Esophagus (tissue), 2 donors: Measurements from ENCODE around the gene FMNL2. TPM values are rescaled to one million over a fixed set of nuclear protein-coding genes. Genes with fewer than 3 reads are reported as not detected.
A peak's percentile ranks its signal among the peaks of the same experiment; 100 is the strongest.

ENCODE experiments used
- H3K27ac ChIP-seq, 2 donors: one replicate each; pipeline ENCODE4 v1.5.1; 2013; ENCODE audit warnings: low read depth in 2 of 2, mild to moderate bottlenecking in 2 of 2, inconsistent platforms in 1 of 2, low read length in 1 of 2, moderate library complexity in 1 of 2
- H3K27me3 ChIP-seq, 2 donors: one replicate each; pipeline ENCODE4 v1.6.1; 2013; ENCODE audit warnings: low read length in 2 of 2, control low read depth in 1 of 2, mild to moderate bottlenecking in 1 of 2; ENCODE audit not compliant: insufficient read depth in 2 of 2, control insufficient read depth in 1 of 2
- H3K36me3 ChIP-seq, 2 donors: one replicate each; pipeline ENCODE4 v1.6.1; 2013; ENCODE audit warnings: low read length in 1 of 2; ENCODE audit not compliant: control insufficient read depth in 2 of 2, insufficient read depth in 2 of 2
- H3K4me1 ChIP-seq, 2 donors: one replicate each; pipeline ENCODE4 v1.6.1; 2013; ENCODE audit warnings: low read length in 1 of 2; ENCODE audit not compliant: control insufficient read depth in 2 of 2, insufficient read depth in 2 of 2
- H3K4me3 ChIP-seq, 2 donors: one replicate each; pipeline ENCODE4 v1.5.1; 2013; ENCODE audit warnings: low read length in 2 of 2, mild to moderate bottlenecking in 2 of 2, low read depth in 1 of 2, moderate library complexity in 1 of 2
- H3K9me3 ChIP-seq, 2 donors: one replicate each; pipeline ENCODE4 v1.6.1; 2013; ENCODE audit warnings: mild to moderate bottlenecking in 2 of 2, low read depth in 1 of 2, low read length in 1 of 2, moderate library complexity in 1 of 2; ENCODE audit not compliant: control insufficient read depth in 2 of 2, insufficient read depth in 1 of 2
- WGBS, 2 donors: extraction: QIAGEN DNeasy Blood & Tissue Kit; methylation state at CpG; one replicate each; pipeline ENCODE4 v1.1.7; 2013; 5-methylcytosine and 5-hydroxymethylcytosine counted together
- polyA plus RNA-seq, 2 donors: library from polyadenylated mRNA; stranded (reverse); fragments of 200-250 nt; gene quantifications; one replicate each; pipeline ENCODE4 v1.2.3, GENCODE V29; 2013
- donor health status: healthy with polysubstance abuse.
- donor health status: Bipolar disorder and iron deficiency.

FMNL2 gene
- polyA plus RNA-seq, 2 donors: 4.2 to 5.3 TPM

DNA sequence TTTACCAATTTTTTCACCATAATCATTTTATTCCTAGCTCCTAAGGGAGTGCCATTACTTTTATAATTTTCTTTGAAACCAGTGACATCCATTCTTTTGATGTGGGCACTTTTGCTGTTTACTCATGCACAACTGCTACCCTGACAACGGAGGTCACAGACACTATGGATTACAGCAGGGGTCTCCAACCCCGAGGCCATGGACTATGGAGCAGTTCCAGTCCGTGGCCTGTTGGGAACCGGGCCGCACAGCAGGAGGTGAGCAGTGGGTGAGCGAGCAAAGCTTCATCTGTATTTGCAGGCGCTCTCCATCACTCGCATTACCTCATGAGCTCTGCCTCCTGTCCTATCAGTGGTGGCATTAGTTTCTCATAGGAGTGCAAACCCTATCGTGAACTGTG is 347.7 kb downstream of the FMNL2 start:
- Histone ChIP-seq H3K4me3 (no peak overlapping the region), H3K36me3 (peaks cover 3 to 4% of the 10 kb centered on the region in 2 donors), H3K27me3 (no peaks in the 10 kb centered on the region), H3K27ac (no peak overlapping the region), H3K9me3 (no peaks in the 10 kb centered on the region), H3K4me1 (no peaks in the 10 kb centered on the region)
- WGBS, 2 donors: 94 to 95% methylated on average over 9 of the region's 9 CpGs

GRCh38 chr2:152683400-152683799 is 348.4 kb downstream of the FMNL2 start:
- no peaks in the 10 kb centered on the region for H3K9me3 ChIP-seq
- H3K27me3 ChIP-seq: no peaks in the 10 kb centered on the region
- no peak overlapping the region for H3K27ac ChIP-seq
- H3K4me3 ChIP-seq: no peak overlapping the region
- H3K4me1 ChIP-seq: no peaks in the 10 kb centered on the region
- H3K36me3 ChIP-seq: peaks cover 3 to 4% of the 10 kb centered on the region in 2 donors

DNA sequence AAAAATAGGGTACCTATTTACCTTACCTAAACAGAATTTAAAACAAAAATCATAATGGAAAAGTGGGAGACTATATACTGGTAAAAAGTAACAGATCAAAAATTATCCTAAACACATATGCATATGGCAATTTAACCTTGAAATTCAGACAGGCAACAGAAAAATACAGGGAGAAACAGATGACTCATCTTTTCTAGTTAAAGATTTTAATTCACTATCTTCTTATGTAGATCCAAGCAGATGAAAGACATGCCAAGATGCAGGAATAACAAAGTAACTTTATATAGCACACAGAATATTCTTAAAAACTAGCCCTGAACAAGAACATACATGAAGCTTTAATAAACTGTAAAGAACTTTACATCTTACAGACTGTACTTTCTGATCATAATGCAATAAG is 351.3 kb downstream of the FMNL2 start:
- peaks cover 3 to 4% of the 10 kb centered on the region in 2 donors for H3K36me3 ChIP-seq
- H3K9me3 ChIP-seq: no peaks in the 10 kb centered on the region
- H3K4me3 ChIP-seq: no peak overlapping the region
- H3K27ac ChIP-seq: no peak overlapping the region
- no peaks in the 10 kb centered on the region for H3K4me1 ChIP-seq
- H3K27me3 ChIP-seq: no peaks in the 10 kb centered on the region

DNA sequence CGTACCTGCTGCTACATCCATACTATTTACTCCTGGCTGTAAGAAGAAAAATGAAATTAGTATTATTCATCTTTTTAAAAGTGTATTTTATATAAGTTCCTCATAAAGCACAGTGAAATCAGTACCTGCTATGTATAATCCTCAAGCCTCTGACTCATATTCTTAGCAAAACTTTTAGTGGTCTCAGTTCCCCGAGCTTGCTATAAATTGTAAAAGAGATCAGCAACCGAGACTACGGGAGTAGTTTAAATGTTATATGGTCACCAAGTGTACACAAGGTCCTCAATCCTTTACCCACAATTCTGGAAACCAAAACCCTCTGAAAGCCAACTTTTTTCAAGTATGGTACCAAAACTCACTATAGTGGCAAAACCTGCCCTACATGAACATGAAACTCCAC is 358.1 kb downstream of the FMNL2 start:
- Histone ChIP-seq H3K4me3 (no peak overlapping the region), H3K27me3 (no peaks in the 10 kb centered on the region), H3K4me1 (no peaks in the 10 kb centered on the region), H3K27ac (no peak overlapping the region), H3K36me3 (peaks cover 0 to 3% of the 10 kb centered on the region in 2 donors), H3K9me3 (no peaks in the 10 kb centered on the region)
- 87 to 93% methylated on average over 4 of the region's 4 CpGs for WGBS, 2 donors

GRCh38 chr2:152694161-152694661 is 359.2 kb downstream of the FMNL2 start:
- no peaks in the 10 kb centered on the region for H3K9me3 ChIP-seq
- peaks cover 0 to 3% of the 10 kb centered on the region in 2 donors for H3K36me3 ChIP-seq
- peak overlapping the region in 1 of 2 donors; percentile 26 for H3K4me3 ChIP-seq
- H3K27ac ChIP-seq: peak overlapping the region in 1 of 2 donors; percentile 30
- WGBS, 2 donors: 45 to 47% methylated on average over 8 of the region's 8 CpGs
- H3K4me1 ChIP-seq: no peaks in the 10 kb centered on the region
- H3K27me3 ChIP-seq: no peaks in the 10 kb centered on the region

GRCh38 chr2:152695763-152696162 is 360.8 kb downstream of the FMNL2 start:
- Histone ChIP-seq H3K27me3 (no peaks in the 10 kb centered on the region), H3K4me1 (no peaks in the 10 kb centered on the region), H3K9me3 (no peaks in the 10 kb centered on the region), H3K27ac (no peak overlapping the region), H3K36me3 (peaks cover 0 to 3% of the 10 kb centered on the region in 2 donors), H3K4me3 (no peak overlapping the region)
- WGBS, 2 donors: 80 to 86% methylated on average over 3 of the region's 3 CpGs

- no peaks in the 10 kb centered on the region for H3K27me3 ChIP-seq
Observed at GRCh38 chr2:152696476-152696875, 361.5 kb downstream of the FMNL2 start.

More at GRCh38 chr2:152696476-152696875, 361.5 kb downstream of the FMNL2 start:
- no peak overlapping the region for H3K27ac ChIP-seq
- no peak overlapping the region for H3K4me3 ChIP-seq
- 100% methylated on average over 1 of the region's 1 CpG; no CpG with 5 or more reads in 1 of the 2 donors for WGBS, 2 donors
- peaks cover 0 to 3% of the 10 kb centered on the region in 2 donors for H3K9me3 ChIP-seq
- H3K36me3 ChIP-seq: peaks cover 0 to 3% of the 10 kb centered on the region in 2 donors
- no peaks in the 10 kb centered on the region for H3K4me1 ChIP-seq

Other genes starting within 250 kb of the FMNL2 start
- 1 to 10 TPM; 1.2 to 1.3 TPM for gene CACNB4, start 236.1 kb upstream of the FMNL2 start, polyA plus RNA-seq
- gene STAM2, start 159.4 kb upstream of the FMNL2 start, polyA plus RNA-seq: 1 to 10 TPM; 6.6 to 7.3 TPM